HG02970 (cell line): ENCODE results near the gene PEX26.
"Not testable (repeated sequence)": the region's sequence is repeated elsewhere in the genome, so short reads cannot be mapped to it uniquely, and the experiment has no call there.

Experiments used
- ATAC-seq: cut with Tn5 transposase; IDR thresholded peaks from one replicate; pipeline ENCODE4 v1.9.1; 2021; ENCODE audit warnings: mild to moderate bottlenecking, moderate library complexity, moderate number of reproducible peaks; ENCODE audit not compliant: unreplicated experiment, low FRiP score

The PEX26 gene

GRCh38 chr22:18114976-18115652 lies 37.3 kb downstream of the PEX26 start:
- no peak for ATAC-seq

GRCh38 chr22:18115906-18116371 lies 38.1 kb downstream of the PEX26 start:
- ATAC-seq: no peak

- no peak for ATAC-seq
These were observed 38.8 kb downstream of the PEX26 start for GRCh38 chr22:18116634-18117033.

- ATAC-seq: no peak
These were observed 40.6 kb downstream of the PEX26 start for GRCh38 chr22:18118345-18118915.

- no peak for ATAC-seq
These were observed 41.8 kb downstream of the PEX26 start for GRCh38 chr22:18119409-18120110.

- no peak for ATAC-seq
These were observed 43.1 kb downstream of the PEX26 start for GRCh38 chr22:18120857-18121256.

GRCh38 chr22:18121506-18121905 lies 43.7 kb downstream of the PEX26 start:
- ATAC-seq: no peak

- ATAC-seq: no peak
These were observed 44.3 kb downstream of the PEX26 start for GRCh38 chr22:18121954-18122554.

GRCh38 chr22:18123476-18124025 lies 45.8 kb downstream of the PEX26 start:
- not testable (repeated sequence) for ATAC-seq

- no peak for ATAC-seq
These were observed 48.8 kb downstream of the PEX26 start for GRCh38 chr22:18126606-18127005.

GRCh38 chr22:18130018-18130417 lies 52.2 kb downstream of the PEX26 start:
- no peak for ATAC-seq

GRCh38 chr22:18130699-18131429 lies 53.1 kb downstream of the PEX26 start:
- ATAC-seq: no peak

GRCh38 chr22:18133452-18133851 lies 55.7 kb downstream of the PEX26 start:
- no peak for ATAC-seq

- ATAC-seq: no peak
These were observed 59.0 kb downstream of the PEX26 start for GRCh38 chr22:18136563-18137320.

GRCh38 chr22:18141004-18141403 lies 63.2 kb downstream of the PEX26 start:
- not testable (repeated sequence) for ATAC-seq

- ATAC-seq: no peak
These were observed 66.3 kb downstream of the PEX26 start for GRCh38 chr22:18144105-18144504.

- no peak for ATAC-seq
These were observed 68.0 kb downstream of the PEX26 start for GRCh38 chr22:18145676-18146388.

- ATAC-seq: no peak
These were observed 68.6 kb downstream of the PEX26 start for GRCh38 chr22:18146389-18146753.

- no peak for ATAC-seq
These were observed 70.0 kb downstream of the PEX26 start for GRCh38 chr22:18147791-18148190.
